ENCODE measurements around the gene NFE2L1.
"Not testable (repeated sequence)": the region's sequence is repeated elsewhere in the genome, so short reads cannot be mapped to it uniquely, and the experiment has no call there.

The NFE2L1 gene

GRCh38 chr17:48047741-48048383 lies at the start of gene NFE2L1:
TSS of gene NFE2L1 (plus strand) at chr17:48048359. CDS start at chr17:48051119, 2,760 bp downstream.
- DNase-seq, result peak; percentile 97

- no peak for DNase-seq
These were observed 48.6 kb upstream of the NFE2L1 start for GRCh38 chr17:47999582-47999981.

- DNase-seq, result no peak
These were observed 47.0 kb upstream of the NFE2L1 start for GRCh38 chr17:48001197-48001596.

DNA sequence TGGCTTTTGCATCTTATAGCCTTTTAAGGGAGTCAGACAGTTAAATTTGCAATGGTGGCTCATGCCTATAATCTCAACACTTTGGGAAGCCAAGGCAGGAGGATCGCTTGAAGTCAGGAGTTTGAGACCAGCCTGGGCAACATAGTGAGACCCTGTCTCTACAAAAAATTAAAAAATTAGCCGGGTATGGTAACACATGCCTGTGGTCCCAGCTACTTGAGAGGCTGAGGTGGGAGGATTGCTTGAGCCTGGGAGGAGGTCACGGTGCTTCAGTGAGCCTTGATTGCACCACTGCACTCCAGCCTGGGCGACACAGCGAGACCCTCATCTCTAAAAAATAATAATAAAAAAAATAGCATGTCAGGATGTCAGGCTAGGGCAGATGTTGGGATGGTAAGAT lies 46.5 kb upstream of the NFE2L1 start:
- not testable (repeated sequence) for DNase-seq

DNA sequence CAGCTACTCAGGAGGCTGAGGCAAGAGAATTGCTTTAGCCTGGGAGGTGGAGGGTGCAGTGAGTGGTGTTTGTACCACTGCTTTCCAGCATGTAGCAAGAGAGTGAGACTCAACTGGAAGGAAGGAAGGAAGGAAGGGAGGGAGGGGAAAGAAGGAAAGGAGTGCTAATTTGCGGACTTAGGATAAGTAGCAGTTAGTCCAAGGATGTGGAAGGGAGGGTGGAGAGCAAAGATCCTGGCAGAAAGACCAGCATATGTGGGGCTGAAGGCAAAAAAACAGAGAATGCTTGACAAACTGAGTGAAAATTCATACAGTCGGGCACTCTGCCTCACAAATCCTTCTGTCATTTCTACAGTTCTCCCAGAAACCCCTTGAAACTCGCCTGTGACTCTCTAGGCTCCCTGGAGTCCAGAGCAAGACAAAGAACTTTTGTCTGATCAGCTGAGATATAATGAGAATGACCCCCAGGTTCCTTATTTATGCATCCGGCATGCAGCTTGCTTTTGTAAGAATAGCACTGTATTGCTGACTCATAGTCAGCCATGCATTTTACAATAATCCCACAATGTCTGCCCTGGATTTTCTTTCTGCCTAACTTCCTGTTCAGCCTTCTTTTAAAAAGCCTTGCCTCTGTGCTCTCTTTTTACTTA lies 45.8 kb upstream of the NFE2L1 start:
- DNase-seq, result no peak

- DNase-seq, result no peak
These were observed 45.2 kb upstream of the NFE2L1 start for GRCh38 chr17:48002916-48003416.

DNA sequence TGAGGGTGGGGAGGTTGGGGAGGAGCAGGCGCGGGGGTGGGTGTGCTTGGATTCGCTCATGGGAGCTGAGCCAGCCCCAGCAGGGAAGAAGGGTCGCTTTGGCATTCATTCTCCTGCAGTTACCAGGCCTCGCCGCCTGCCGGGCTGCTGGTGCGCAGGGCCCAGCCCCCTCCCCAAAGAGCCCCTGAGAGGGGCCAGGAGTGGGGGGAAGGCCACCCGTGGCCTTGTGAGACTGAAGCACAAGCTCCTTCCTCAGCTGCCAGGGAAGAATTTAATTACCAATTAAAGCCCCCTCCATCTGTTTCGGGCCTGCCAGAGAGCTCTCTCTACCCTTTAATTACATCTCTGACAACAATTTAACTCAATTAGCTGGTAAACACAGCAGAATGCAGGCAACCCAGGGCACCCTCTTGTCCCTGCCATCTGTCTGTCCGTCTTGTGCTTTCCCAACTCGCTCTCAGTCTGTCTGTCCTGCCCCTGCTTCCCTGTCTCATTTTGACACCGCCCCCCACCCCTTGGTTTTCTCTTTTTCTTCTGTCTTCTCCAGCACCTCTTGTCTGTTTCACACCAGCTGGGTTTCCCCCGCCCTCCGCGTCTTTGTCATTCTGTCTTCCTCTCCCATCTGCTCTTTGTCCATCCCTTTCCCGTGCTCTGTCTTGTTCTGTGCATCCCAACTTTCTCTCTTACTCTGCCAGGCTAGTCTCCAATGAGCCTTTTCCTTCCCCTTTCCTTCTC lies 44.6 kb upstream of the NFE2L1 start:
- DNase-seq, result no peak

GRCh38 chr17:48004983-48005382 lies 43.2 kb upstream of the NFE2L1 start:
- DNase-seq, result no peak

DNA sequence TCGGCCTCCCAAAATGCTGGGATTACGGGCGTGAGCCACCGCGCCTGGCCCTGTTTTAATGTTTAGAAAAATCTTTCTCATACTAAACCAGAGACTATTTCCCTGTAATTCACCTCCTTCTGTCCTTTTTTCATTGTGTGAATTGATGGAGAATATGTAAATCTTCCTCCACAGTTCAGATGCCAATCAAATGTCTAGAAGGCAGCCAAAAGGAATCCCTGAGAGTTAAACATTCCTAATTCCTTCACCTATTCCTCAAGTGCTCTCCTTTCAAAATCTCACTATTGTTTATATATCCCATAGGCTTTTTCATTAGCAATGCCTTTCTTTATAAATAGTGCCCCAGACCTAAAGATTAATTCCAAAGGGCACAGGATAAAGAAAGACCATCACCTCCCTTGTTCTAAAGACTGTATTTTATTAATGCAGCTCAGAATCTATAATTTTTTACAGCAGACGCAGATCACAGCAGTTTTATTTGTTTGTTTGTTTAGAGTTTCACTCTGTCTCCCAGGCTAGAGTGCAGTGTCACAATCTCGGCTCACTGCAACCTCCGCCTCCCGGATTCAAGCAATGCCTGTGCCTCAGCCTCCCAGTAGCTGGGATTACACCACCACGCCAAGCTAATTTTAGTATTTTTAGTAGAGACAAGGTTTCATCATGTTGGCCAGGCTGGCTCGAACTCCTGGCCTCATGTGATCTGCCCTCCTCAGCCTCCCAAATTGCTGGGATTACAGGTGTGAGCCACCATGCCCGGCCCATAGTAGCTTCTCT lies 41.0 kb upstream of the NFE2L1 start:
- DNase-seq, result no peak

GRCh38 chr17:48010193-48010592 lies 38.0 kb upstream of the NFE2L1 start:
- no peak for DNase-seq

- peak; percentile 31 to 41 for DNase-seq
These were observed 36.6 kb upstream of the NFE2L1 start for GRCh38 chr17:48011405-48012150.

- DNase-seq, result peak; percentile 37 to 46
These were observed 36.0 kb upstream of the NFE2L1 start for GRCh38 chr17:48012151-48012520.

DNA sequence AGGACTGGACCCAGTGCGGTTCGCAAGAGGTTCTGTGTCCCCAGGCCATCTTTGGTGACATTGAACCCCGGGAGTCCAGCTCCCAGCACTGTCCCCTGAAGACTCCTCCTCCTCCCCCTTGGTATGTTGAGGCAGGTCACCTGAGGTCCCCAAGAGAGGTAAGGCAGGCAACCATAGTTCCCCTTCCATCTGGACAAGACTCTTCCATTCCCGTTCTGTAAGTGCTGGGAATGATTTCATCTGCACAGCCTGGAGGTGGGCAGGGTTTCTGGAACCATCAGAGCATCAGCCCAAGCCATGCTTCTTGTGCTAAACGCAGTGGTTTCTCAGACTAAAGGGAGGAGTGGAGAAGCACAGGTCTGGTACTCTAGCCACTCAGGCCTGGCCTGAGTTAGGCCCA lies 35.5 kb upstream of the NFE2L1 start:
- no peak for DNase-seq

DNA sequence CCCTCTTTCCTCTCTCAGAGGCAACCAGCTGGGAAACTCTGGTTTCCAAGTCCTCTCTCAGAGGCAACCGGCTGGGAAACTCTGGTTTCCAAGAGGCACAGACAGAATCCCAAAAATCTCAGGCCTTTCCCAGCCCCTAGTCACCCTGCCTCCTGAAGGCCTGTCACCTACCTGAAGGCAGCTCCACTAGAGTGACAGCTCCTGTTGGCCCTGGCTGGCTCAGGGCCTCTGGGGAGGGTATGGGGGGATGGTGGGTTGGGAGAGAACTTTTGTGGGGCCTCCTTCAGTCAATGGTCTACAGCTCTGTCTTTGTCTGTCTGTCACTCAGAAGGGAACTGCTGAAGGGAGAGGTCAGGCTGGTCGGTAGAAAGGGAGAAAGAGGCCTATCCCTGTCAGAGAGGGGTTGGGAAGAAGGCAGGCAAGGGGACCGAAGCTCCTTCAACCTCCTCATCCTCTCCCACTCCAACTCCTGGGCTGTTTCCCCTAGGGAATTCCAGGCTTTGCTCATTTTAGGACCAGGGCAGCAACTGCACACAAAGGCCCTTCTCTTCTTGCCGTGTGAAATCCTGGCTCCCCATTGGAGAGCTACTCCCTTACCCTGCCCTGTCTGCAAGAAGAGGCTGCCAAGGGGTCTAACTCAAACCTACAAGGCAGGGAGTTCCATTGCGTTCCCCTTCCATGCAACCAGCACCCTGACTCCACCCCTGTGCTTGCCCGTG lies 34.1 kb upstream of the NFE2L1 start:
- no peak for DNase-seq

- no peak for DNase-seq
These were observed 33.5 kb upstream of the NFE2L1 start for GRCh38 chr17:48014595-48015111.

DNA sequence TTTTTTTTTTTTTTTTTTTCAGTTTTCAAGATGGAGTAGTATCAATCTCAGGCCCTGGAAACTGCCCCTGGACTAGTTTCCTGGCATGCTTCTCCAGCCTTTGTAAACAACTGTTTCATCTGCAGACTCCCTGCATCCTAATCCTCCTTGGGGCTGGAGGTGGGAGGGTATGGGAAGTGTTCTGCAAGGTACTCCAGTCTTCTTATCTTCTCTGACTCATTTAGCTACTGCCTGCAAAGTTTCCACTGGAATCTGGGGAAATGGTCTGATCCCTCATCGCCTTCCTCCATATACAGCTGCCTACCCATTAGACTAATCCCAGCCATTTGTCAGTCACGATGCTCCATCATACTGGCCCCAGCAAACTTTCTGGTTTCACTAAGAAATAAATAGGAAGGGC lies 32.0 kb upstream of the NFE2L1 start:
- no peak for DNase-seq

DNA sequence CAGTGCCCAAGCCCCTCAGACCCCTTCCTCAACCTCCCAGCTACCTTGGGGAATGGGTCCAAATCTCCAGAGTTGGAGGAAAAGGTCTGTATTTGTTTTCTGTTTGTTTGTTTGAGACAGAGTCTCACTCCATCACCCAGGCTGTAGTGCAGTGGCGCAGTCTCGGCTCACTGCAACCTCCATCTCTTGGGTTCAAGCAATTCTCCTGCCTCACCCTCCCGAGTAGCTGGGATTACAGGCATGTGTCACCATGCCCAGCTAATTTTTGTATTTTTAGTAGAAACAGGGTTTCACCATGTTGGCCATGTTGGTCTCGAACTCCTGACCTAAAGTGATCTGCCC lies 30.4 kb upstream of the NFE2L1 start:
- not testable (repeated sequence) for DNase-seq

DNA sequence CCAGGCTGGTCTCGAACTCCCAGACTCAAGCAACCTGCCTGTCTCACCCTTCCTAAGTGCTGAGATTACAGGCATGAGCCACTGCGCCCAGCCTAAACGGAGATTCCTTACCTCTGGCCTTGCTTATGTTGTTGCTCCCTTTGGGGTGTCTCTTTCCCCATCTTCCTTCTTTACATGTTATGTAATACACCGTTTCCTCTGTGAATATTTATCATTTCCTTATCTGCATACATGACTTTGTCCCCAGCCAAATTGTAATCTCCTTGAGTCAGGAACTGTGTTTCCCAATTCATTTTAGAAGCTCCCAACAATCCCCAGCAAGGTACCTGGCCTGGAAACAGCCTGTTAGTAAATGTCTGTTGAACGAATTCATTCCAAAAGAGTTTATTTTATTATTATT lies 26.2 kb upstream of the NFE2L1 start:
- no peak for DNase-seq

- DNase-seq, result no peak
These were observed 25.3 kb upstream of the NFE2L1 start for GRCh38 chr17:48022901-48023300.

GRCh38 chr17:48023400-48024148 lies 24.6 kb upstream of the NFE2L1 start:
- peak in 1 of 2 experiments; percentile 18 for DNase-seq

Measured in activated CD4-positive, alpha-beta T cell treated with anti-CD3 and anti-CD28 coated beads, Interleukin-2, amount 50 U/mL, for 4 hours (primary cell).